ENCODE measurements around the gene TREX2. TPM values are rescaled to one million over a fixed set of nuclear protein-coding genes. Genes with fewer than 3 reads are reported as not detected.
A peak's percentile ranks its signal among the peaks of the same experiment; 100 is the strongest.

Gene TREX2
- total and polyA plus RNA-seq, 5 experiments from 2014 or later = 0.30 to 5.5 (median 1.2) TPM

DNA sequence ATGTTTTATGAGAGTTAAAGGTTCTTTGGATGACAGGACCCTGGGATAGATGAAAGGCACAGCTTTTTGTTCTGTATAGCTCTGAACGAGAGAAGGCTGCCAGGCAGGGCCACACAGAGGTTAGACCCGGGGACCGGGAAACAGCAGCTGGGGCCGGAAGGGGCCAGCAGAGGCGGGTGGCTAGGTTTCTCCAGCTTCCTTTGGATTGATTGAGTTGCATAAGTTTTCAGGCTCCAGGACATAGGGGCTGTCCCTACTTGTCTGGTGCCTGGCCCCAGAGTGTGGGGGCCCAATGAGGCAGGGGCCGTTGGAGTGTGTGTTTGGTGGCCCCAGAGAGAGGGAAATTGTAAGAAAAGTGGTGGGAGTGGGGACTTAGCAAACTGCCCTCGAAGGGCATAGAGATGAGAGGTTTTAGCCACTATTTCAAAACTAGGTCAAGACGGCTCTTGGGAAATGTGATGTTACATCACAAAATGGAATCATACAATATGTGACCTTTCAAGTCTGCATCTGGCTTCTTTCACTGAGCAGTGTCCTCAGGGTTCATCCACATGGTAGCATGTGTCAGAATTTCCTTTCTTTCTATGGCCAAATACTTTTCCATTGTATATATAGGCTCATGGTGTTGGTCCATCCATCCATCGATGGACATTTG lies 30.9 kb downstream of the TREX2 start:
- POLR2A ChIA-PET = no interaction called here
- no peak overlapping the region for H3K4me3 Mint-ChIP-seq

DNA sequence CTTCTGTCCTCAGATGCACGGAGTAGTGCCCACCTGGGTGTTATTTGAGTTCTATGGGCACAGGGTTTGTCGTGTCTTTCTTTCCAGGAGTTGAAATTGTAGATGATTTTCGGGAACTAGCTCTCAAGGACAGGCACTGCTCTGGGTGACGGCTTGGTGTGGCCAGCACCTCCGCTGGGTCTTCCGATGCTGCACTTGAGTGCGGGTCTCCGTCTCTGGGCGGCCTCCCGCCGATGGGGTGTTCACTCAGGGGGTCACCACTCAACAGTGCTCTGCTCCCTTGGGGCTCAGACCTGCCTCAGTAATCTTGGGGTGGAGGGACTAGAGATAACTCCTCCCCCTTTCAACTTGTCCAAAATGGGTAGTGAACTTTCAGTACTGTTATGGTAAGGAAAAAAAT lies 32.1 kb downstream of the TREX2 start:
- POLR2A ChIA-PET = no interaction called here
- Mint-ChIP-seq H3K27ac (no peak overlapping the region), H3K4me1 (peaks cover 3 to 14% (median 12%) of the 10 kb centered on the region in 4 donors), H3K36me3 (no peaks in the 10 kb centered on the region), H3K4me3 (peak overlapping the region in 1 of 10 donors; percentile 43), H3K27me3 (peaks cover 0 to 2% (median 0%) of the 10 kb centered on the region in 5 donors), H3K9me3 (no peaks in the 10 kb centered on the region)
- ATAC-seq = no peak
- DNase-seq = no peak

More for the DNA sequence above, 30.9 kb downstream of the TREX2 start:
- H3K9me3 Mint-ChIP-seq = no peaks in the 10 kb centered on the region
- ATAC-seq (no peak), DNase-seq (no peak)
- H3K27ac Mint-ChIP-seq = peak overlapping the region in 1 of 10 donors; percentile 18
- H3K36me3 Mint-ChIP-seq = no peaks in the 10 kb centered on the region
- peaks cover 0 to 2% (median 0%) of the 10 kb centered on the region in 5 donors for H3K27me3 Mint-ChIP-seq
- peaks cover 3 to 14% (median 12%) of the 10 kb centered on the region in 4 donors for H3K4me1 Mint-ChIP-seq

- Mint-ChIP-seq H3K27me3 (peaks cover 0 to 2% (median 0%) of the 10 kb centered on the region in 5 donors), H3K9me3 (no peaks in the 10 kb centered on the region), H3K36me3 (no peaks in the 10 kb centered on the region), H3K4me1 (peaks cover 3 to 14% (median 12%) of the 10 kb centered on the region in 4 donors), H3K27ac (no peak overlapping the region), H3K4me3 (peak overlapping the region in 4 of 10 donors; percentile 10 to 80 (median 77))
- no peak for ATAC-seq
- POLR2A ChIA-PET = no interaction called here
- no peak for DNase-seq
Measured at GRCh38 chrX:153412746-153413720, 32.8 kb downstream of the TREX2 start.

- peaks cover 0 to 2% (median 0%) of the 10 kb centered on the region in 5 donors for H3K27me3 Mint-ChIP-seq
- no peak for ATAC-seq
- H3K36me3 Mint-ChIP-seq = no peaks in the 10 kb centered on the region
- POLR2A ChIA-PET = no interaction called here
- peak overlapping the region in 5 of 10 donors; percentile 15 to 84 (median 43) for H3K27ac Mint-ChIP-seq
- DNase-seq = no peak
- no peaks in the 10 kb centered on the region for H3K9me3 Mint-ChIP-seq
- H3K4me1 Mint-ChIP-seq = peaks cover 3 to 14% (median 12%) of the 10 kb centered on the region in 4 donors
- H3K4me3 Mint-ChIP-seq = peak overlapping the region; percentile 59 to 80 (median 74)
Measured at GRCh38 chrX:153411988-153412574, 33.8 kb downstream of the TREX2 start.

- POLR2A ChIA-PET = no interaction called here
Measured at GRCh38 chrX:153411255-153411987, 34.4 kb downstream of the TREX2 start, which contains the start of gene ZFP92. Gene ZFP92, plus strand, starts transcription at chrX:153411472. Its CDS starts 6,851 bp downstream, at chrX:153418323.

GRCh38 chrX:153410888-153411254 lies 35.0 kb downstream of the TREX2 start:
- no peaks in the 10 kb centered on the region for H3K9me3 Mint-ChIP-seq
- H3K4me1 Mint-ChIP-seq = peaks cover 3 to 14% (median 12%) of the 10 kb centered on the region in 4 donors
- peaks cover 0 to 2% (median 0%) of the 10 kb centered on the region in 5 donors for H3K27me3 Mint-ChIP-seq
- peak overlapping the region; percentile 57 to 82 (median 73) for H3K4me3 Mint-ChIP-seq
- peak overlapping the region in 4 of 10 donors; percentile 40 to 71 (median 60) for H3K27ac Mint-ChIP-seq
- ATAC-seq (no peak), DNase-seq (no peak)
- no peaks in the 10 kb centered on the region for H3K36me3 Mint-ChIP-seq
- POLR2A ChIA-PET = no interaction called here

More at GRCh38 chrX:153411255-153411987, 34.4 kb downstream of the TREX2 start, which contains the start of gene ZFP92:
- Mint-ChIP-seq H3K27me3 (peaks cover 0 to 2% (median 0%) of the 10 kb centered on the region in 5 donors), H3K36me3 (no peaks in the 10 kb centered on the region), H3K9me3 (no peaks in the 10 kb centered on the region), H3K4me1 (peaks cover 3 to 14% (median 12%) of the 10 kb centered on the region in 4 donors), H3K4me3 (peak within 1 kb of the TSS; percentile 59 to 82 (median 74)), H3K27ac (peak within 1 kb of the TSS in 5 of 10 donors; percentile 15 to 84 (median 69))
- ATAC-seq (peak; percentile 67 to 86), DNase-seq (peak in 9 of 10 donors; percentile 7 to 41 (median 26))

GRCh38 chrX:153410373-153410772 lies 35.5 kb downstream of the TREX2 start:
- H3K4me3 Mint-ChIP-seq = peak overlapping the region in 4 of 10 donors; percentile 57 to 76 (median 74)
- no peak overlapping the region for H3K27ac Mint-ChIP-seq
- H3K27me3 Mint-ChIP-seq = peaks cover 0 to 2% (median 0%) of the 10 kb centered on the region in 5 donors
- POLR2A ChIA-PET = no interaction called here
- peaks cover 3 to 14% (median 12%) of the 10 kb centered on the region in 4 donors for H3K4me1 Mint-ChIP-seq
- no peak for ATAC-seq
- no peaks in the 10 kb centered on the region for H3K9me3 Mint-ChIP-seq
- H3K36me3 Mint-ChIP-seq = no peaks in the 10 kb centered on the region
- DNase-seq = no peak

DNA sequence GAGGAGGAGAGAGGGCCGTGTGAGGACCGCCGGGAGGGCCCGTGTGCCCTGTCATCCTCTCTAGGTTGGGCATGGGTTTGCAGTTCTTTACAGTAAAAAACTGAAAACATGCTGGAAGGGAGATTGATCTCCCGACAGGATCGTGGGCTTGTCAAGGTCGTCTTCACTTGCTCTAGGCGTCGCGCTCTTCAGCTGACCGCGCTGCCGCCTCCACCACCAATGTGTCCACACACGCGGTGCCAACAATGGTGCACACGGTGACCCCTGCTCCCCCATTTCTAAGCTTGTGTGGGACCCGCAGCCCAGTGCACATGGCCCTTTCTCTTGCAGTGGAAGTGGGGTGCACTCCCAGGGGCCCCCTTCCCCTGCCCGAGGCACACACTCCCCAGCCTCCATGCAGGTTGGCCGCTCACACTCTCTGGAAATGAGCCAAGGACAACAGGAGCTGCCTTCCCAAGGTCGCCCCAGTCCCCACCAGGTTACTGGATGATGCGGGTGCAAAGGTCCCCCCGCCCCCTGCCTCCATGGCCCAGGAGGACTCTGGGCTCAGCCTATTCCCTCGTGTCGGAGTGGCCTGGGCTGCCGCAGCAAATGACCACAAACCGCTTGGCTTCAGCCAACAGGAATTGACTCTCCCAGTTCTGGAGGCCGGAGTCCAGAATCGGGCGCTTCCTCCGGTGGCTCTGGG lies 36.3 kb downstream of the TREX2 start:
- H3K27me3 Mint-ChIP-seq = peaks cover 0 to 2% (median 0%) of the 10 kb centered on the region in 5 donors
- POLR2A ChIA-PET = no interaction called here
- ATAC-seq = no peak

GRCh38 chrX:153408871-153409351 lies 36.9 kb downstream of the TREX2 start:
- no peak for ATAC-seq

More for the DNA sequence above, 36.3 kb downstream of the TREX2 start:
- Mint-ChIP-seq H3K36me3 (no peaks in the 10 kb centered on the region), H3K27ac (no peak overlapping the region), H3K9me3 (no peaks in the 10 kb centered on the region), H3K4me3 (no peak overlapping the region), H3K4me1 (peaks cover 3 to 14% (median 12%) of the 10 kb centered on the region in 4 donors)
- DNase-seq = no peak

GRCh38 chrX:153408221-153408721 lies 37.6 kb downstream of the TREX2 start:
- no peak overlapping the region for H3K4me3 Mint-ChIP-seq
- no peaks in the 10 kb centered on the region for H3K36me3 Mint-ChIP-seq
- POLR2A ChIA-PET = no interaction called here
- ATAC-seq = no peak
- H3K9me3 Mint-ChIP-seq = no peaks in the 10 kb centered on the region
- no peaks in the 10 kb centered on the region for H3K27me3 Mint-ChIP-seq
- no peak overlapping the region for H3K27ac Mint-ChIP-seq
- peaks cover 3 to 14% (median 11%) of the 10 kb centered on the region in 4 donors for H3K4me1 Mint-ChIP-seq
- DNase-seq = no peak

More at GRCh38 chrX:153408871-153409351, 36.9 kb downstream of the TREX2 start:
- Mint-ChIP-seq H3K27ac (peak overlapping the region in 1 of 10 donors; percentile 34), H3K9me3 (no peaks in the 10 kb centered on the region), H3K4me3 (no peak overlapping the region), H3K27me3 (peaks cover 0 to 2% (median 0%) of the 10 kb centered on the region in 5 donors), H3K4me1 (peaks cover 3 to 14% (median 12%) of the 10 kb centered on the region in 4 donors), H3K36me3 (no peaks in the 10 kb centered on the region)
- POLR2A ChIA-PET = no interaction called here
- no peak for DNase-seq

GRCh38 chrX:153407736-153408135 lies 38.1 kb downstream of the TREX2 start:
- Mint-ChIP-seq H3K4me3 (no peak overlapping the region), H3K27ac (no peak overlapping the region), H3K27me3 (no peaks in the 10 kb centered on the region), H3K36me3 (no peaks in the 10 kb centered on the region), H3K4me1 (peaks cover 3 to 14% (median 11%) of the 10 kb centered on the region in 4 donors), H3K9me3 (no peaks in the 10 kb centered on the region)
- POLR2A ChIA-PET = no interaction called here
- no peak for DNase-seq
- no peak for ATAC-seq
